Right lung (tissue), 5 donors: ENCODE data around the gene PRM3. TPM values are rescaled to one million over a fixed set of nuclear protein-coding genes. Genes with fewer than 3 reads are reported as not detected.

ENCODE experiments used
- DNase-seq, 2 donors: peaks; one replicate each; pipeline ENCODE4 v3.0.0-alpha.2; 2013
- polyA plus RNA-seq, 5 donors: library from polyadenylated mRNA; unstranded; fragments of 120-200 nt; gene quantifications; one replicate each; pipeline versions ENCODE4 v1.2.1 to v1.2.3, GENCODE V29; 2013; ENCODE audit warnings: inconsistent platforms in 1 of 5, low replicate concordance in 1 of 5; ENCODE audit not compliant: insufficient read length in 5 of 5, insufficient read depth in 1 of 5

The PRM3 gene
- polyA plus RNA-seq, 5 donors: not detected

DNA sequence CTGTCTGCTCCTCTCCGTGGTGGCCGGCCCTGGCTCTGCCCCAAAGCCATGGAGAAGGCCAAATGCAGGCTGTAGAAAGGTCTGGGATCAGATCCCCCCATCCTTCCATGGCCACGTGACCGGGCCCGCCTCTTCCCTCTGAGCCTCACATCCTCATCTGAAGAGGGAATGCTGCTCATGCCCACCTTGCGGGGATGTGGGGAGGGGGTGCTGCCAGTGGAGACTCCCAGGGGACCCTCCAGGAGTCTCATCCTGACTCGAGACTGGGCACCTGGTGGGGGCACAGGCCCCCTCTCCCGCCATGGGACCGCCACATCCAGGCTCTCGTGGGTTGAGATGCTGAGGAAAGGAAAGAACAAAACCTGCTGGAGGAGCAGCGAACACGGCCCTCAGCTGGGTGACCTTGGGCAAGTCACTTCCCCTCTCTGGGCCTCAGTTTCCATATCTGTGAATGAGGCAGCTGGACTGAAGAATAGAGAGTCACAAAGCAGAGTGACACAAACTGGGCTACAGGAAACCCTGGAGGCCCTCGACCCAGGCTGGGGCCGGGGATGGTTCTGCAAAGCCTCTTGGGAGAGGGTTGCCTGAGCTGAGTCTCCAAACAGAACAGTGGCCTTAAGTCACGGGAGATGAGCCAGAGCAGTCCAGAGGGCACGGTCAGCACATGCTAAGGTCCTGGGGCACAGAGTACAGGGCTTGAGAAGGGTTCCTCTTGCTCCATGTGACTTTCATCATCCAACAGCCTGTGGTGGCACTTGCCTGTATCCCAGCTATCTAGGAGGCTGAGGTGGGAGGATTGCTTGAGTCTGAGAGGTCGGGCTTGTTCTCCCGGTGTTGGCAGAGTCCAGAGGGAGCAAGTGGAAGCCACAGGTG is 47.5 kb downstream of the PRM3 start:
- DNase-seq: no peak

DNA sequence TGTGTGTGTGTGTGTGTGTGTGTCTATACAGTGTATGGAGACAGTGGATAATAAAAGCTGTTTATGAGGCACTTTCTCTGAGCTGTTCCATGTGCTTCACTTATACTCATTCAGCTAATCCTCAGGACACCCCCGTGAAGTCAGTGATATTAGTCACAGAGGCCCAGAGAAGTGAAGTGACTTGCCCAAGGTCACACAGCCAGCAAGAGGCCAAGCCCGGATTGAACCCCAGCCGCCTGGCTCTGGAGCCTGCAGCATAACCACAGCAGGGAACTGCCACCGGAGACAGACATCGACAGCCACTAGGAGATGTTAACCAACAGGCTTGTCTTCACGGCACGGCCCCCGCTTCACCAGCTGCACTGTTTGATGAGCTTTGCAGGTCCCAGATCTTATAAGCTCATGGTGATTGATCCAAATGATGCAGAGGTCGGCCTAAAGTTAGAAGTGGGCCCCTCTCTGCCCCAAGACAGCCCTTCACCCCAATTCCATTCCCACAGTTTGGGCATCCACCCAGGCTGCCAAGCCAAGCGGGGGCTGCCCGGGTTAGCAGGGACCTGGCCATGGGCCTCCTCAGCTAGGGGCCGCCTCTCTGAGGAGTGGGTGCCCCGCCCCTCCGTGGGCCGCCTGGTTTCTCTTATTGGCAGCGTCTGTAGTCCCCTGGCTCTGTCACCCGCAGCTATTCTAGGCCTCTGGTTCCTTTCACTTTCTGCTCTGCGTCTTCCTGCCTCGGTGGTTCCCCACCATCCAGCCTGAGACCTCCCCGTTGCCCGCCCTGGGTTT is 48.3 kb downstream of the PRM3 start:
- DNase-seq: no peak

DNA sequence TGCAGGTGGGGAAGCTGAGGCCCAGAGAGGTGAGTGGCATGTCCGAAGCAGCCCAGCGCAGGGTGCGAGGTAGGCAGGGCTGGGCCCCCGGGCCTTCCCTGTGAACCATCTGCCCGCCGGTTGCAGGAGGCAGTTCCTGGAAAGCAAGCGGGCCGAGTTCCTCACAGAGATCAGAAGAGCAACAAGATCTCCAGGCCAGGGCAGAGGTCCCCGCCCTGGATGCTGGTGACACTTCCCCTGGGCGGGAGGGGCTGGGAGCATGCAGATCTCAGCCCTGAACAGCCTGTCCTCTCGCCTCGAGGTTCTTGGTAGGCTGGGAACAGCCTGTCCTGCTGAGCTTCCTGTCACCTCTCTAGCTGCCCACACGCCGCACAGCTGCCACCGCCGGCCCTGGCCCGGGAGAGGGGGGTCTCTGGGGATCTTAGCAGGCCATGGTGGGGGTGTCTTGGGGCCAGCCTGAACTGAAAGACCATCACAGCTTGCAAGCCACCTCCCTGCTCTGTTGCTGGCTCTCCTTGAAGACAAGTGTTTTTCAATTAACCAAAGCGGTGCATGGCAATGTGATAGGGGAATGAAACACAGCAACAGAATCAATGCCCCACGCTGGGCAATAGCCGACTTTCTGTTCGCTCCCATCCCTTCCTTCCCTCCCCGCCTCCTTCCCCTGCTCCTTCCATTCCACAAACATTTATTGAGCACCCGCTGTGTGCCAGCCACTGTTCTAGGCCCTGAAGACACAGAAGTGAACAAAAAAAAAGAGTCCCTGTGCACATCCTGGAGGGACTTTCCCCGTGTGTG is 49.1 kb downstream of the PRM3 start:
- no peak for DNase-seq

Other genes starting within 250 kb of the PRM3 start
- gene SOCS1, start 17.4 kb downstream of the PRM3 start, polyA plus RNA-seq: 10 to 100 TPM; 13.0 to 31.0 (median 16.9) TPM
- gene TNP2, start 4.3 kb downstream of the PRM3 start, polyA plus RNA-seq: not detected
- gene PRM2, start 2.9 kb upstream of the PRM3 start, polyA plus RNA-seq: not detected
- gene PRM1, start 7.7 kb upstream of the PRM3 start, polyA plus RNA-seq: not detected
- gene RMI2, start 71.8 kb upstream of the PRM3 start, polyA plus RNA-seq: 10 to 100 TPM; 19.9 to 31.1 (median 30.6) TPM